CD4-positive, alpha-beta T cell (primary cell): ENCODE results near the gene FNBP1L. TPM values are rescaled to one million over a fixed set of nuclear protein-coding genes. Genes with fewer than 3 reads are reported as not detected.

Experiments
- ATAC-seq: fragments of 200-7000 bp; cut with Tn5 transposase; one replicate; pipeline ENCODE4 v1.10.0; 2022; ENCODE audit warnings: mild to moderate bottlenecking; ENCODE audit not compliant: poor library complexity
- CTCF ChIA-PET: fragments of 350-600 bp; sonication (Branson Sonifier 250); formaldehyde crosslinking; loops from one replicate; lab custom pipeline; 2021; ENCODE audit warnings: antibody characterized with exemption, inconsistent platforms; lab: Charles Lee
- POLR2A ChIA-PET: fragments of 350-600 bp; sonication (Branson Sonifier 250); formaldehyde crosslinking; loops from one replicate; lab custom pipeline; 2021; ENCODE audit warnings: antibody characterized with exemption, inconsistent platforms; lab: Charles Lee
- DNase-seq, 14 experiments: peaks; one replicate each; pipeline ENCODE4 v3.0.0-alpha.2; 2013 to 2020; ENCODE audit warnings: mixed read lengths in 2 of 14
- H3K27ac ChIP-seq, 2 donors: one replicate each; pipeline versions ENCODE4 v1.5.1 to v1.7.0; 2013; ENCODE audit warnings: low read length in 2 of 2, low read depth in 1 of 2, mild to moderate bottlenecking in 1 of 2
- H3K27me3 ChIP-seq, 2 experiments: 1 replicate in 1 of 2; 2 replicates in 1 of 2; pipeline versions ENCODE4 v1.6.1 to v1.7.0; 2013; ENCODE audit warnings: low read length in 2 of 2, control low read depth in 1 of 2, mild to moderate bottlenecking in 1 of 2, moderate library complexity in 1 of 2; ENCODE audit not compliant: insufficient read depth in 2 of 2, control insufficient read depth in 1 of 2
- H3K36me3 ChIP-seq: one replicate; pipeline ENCODE4 v1.6.1; 2013; ENCODE audit warnings: low read length, control low read depth; ENCODE audit not compliant: insufficient read depth
- H3K4me1 ChIP-seq: one replicate; pipeline ENCODE4 v1.6.1; 2013; ENCODE audit warnings: low read length, control low read depth; ENCODE audit not compliant: insufficient read depth
- H3K4me3 ChIP-seq: one replicate; pipeline ENCODE4 v1.5.1; 2013; ENCODE audit warnings: mild to moderate bottlenecking, low read length, moderate library complexity
- H3K9me3 ChIP-seq, 2 experiments: 1 replicate in 1 of 2; 2 replicates in 1 of 2; pipeline versions ENCODE4 v1.6.1 to v1.7.0; 2013; ENCODE audit warnings: low read length in 2 of 2, mild to moderate bottlenecking in 2 of 2, control low read depth in 1 of 2, moderate library complexity in 1 of 2; ENCODE audit not compliant: control insufficient read depth in 1 of 2, insufficient read depth in 1 of 2
- H3K27ac Mint-ChIP-seq: one replicate; pipeline ENCODE4 v1.8.0; 2020; ENCODE audit warnings: mixed read lengths
- H3K27me3 Mint-ChIP-seq: one replicate; pipeline ENCODE4 v1.8.0; 2021; ENCODE audit warnings: mixed read lengths
- H3K36me3 Mint-ChIP-seq: one replicate; pipeline ENCODE4 v1.8.0; 2021; ENCODE audit warnings: low read depth, mixed read lengths
- H3K4me1 Mint-ChIP-seq: one replicate; pipeline ENCODE4 v1.8.0; 2021; ENCODE audit warnings: low read depth, mixed read lengths
- H3K4me3 Mint-ChIP-seq: one replicate; pipeline ENCODE4 v1.8.0; 2020; ENCODE audit warnings: mild to moderate bottlenecking, mixed read lengths
- H3K9me3 Mint-ChIP-seq: one replicate; pipeline ENCODE4 v1.8.0; 2020; ENCODE audit warnings: mixed read lengths
- CTCF ChIP-seq: fragments of 200-600 bp; IDR thresholded peaks from one replicate; pipeline ENCODE4 v1.8.0; 2022; ENCODE audit warnings: antibody characterized with exemption, mild to moderate bottlenecking
- intact Hi-C, 2 experiments: fragments of 100-400 bp; cut with DNase I in 1 of 2; cut with micrococcal nuclease in 1 of 2; formaldehyde crosslinking; loops; one replicate each; pipeline versions ENCODE4 v1.15.1 to v1.9.0; 2023 to 2025; cut with DNase I, micrococcal nuclease
- total RNA-seq, 174 experiments: library from RNA in 2 of 174; stranded (reverse) in 2 of 174; gene quantifications; one replicate each; pipeline ENCODE4 v1.2.3 and lab custom pipeline; 2021 to 2026

The FNBP1L gene
- total RNA-seq, 2 experiments from 2014 or later = 1.1 TPM

GRCh38 chr1:93411000-93411399, 36.9 kb upstream of the FNBP1L start:
- Histone ChIP-seq H3K9me3 (peaks cover 0 to 18% of the 10 kb centered on the region in 2 experiments), H3K27ac (no peak overlapping the region), H3K27me3 (peaks cover 0 to 4% of the 10 kb centered on the region in 2 experiments), H3K36me3 (no peaks in the 10 kb centered on the region), H3K4me1 (no peaks in the 10 kb centered on the region), H3K4me3 (no peak overlapping the region)
- no peaks in the 10 kb centered on the region for H3K36me3 Mint-ChIP-seq
- H3K4me3 Mint-ChIP-seq = no peak overlapping the region
- ChIA-PET POLR2A (interaction anchor here (0.7 kb wide), 1 partner anchor 925 kb away, joined by 3 read pairs; no protein-coding TSS in a partner anchor), CTCF (no interaction called here)
- no peak for ATAC-seq
- DNase-seq = no peak
- no peaks in the 10 kb centered on the region for H3K4me1 Mint-ChIP-seq
- intact Hi-C loops = no loop called here
- TF ChIP-seq CTCF = no peak
- peaks cover 3% of the 10 kb centered on the region for H3K9me3 Mint-ChIP-seq
- no peak overlapping the region for H3K27ac Mint-ChIP-seq
- H3K27me3 Mint-ChIP-seq = peaks cover 4% of the 10 kb centered on the region

- no peak overlapping the region for H3K4me3 ChIP-seq
- H3K4me1 ChIP-seq = no peaks in the 10 kb centered on the region
- no peak overlapping the region for H3K27ac Mint-ChIP-seq
- no peaks in the 10 kb centered on the region for H3K4me1 Mint-ChIP-seq
- ChIA-PET POLR2A (no interaction called here), CTCF (no interaction called here)
- no peak overlapping the region for H3K27ac ChIP-seq
- H3K36me3 ChIP-seq = no peaks in the 10 kb centered on the region
- intact Hi-C loops = no loop called here
- H3K9me3 ChIP-seq = no peaks in the 10 kb centered on the region
- no peak for ATAC-seq
- H3K4me3 Mint-ChIP-seq = no peak overlapping the region
- no peaks in the 10 kb centered on the region for H3K27me3 ChIP-seq
- no peak for DNase-seq
- H3K36me3 Mint-ChIP-seq = no peaks in the 10 kb centered on the region
- peaks cover 8% of the 10 kb centered on the region for H3K27me3 Mint-ChIP-seq
- no peak for TF ChIP-seq CTCF
- no peaks in the 10 kb centered on the region for H3K9me3 Mint-ChIP-seq
Measured at GRCh38 chr1:93414749-93415148, 33.2 kb upstream of the FNBP1L start.

- no peak for ATAC-seq
Measured at GRCh38 chr1:93415296-93415695, 32.6 kb upstream of the FNBP1L start.

More at GRCh38 chr1:93415296-93415695, 32.6 kb upstream of the FNBP1L start:
- Mint-ChIP-seq H3K4me3 (no peak overlapping the region), H3K4me1 (no peaks in the 10 kb centered on the region), H3K27ac (no peak overlapping the region), H3K36me3 (no peaks in the 10 kb centered on the region), H3K27me3 (peaks cover 8% of the 10 kb centered on the region), H3K9me3 (no peaks in the 10 kb centered on the region)
- H3K4me1 ChIP-seq = no peaks in the 10 kb centered on the region
- no peaks in the 10 kb centered on the region for H3K9me3 ChIP-seq
- no peaks in the 10 kb centered on the region for H3K27me3 ChIP-seq
- POLR2A ChIA-PET = no interaction called here
- no peak for DNase-seq
- no peaks in the 10 kb centered on the region for H3K36me3 ChIP-seq
- H3K27ac ChIP-seq = no peak overlapping the region
- TF ChIP-seq CTCF = no peak
- CTCF ChIA-PET = no interaction called here
- intact Hi-C loops = no loop called here
- H3K4me3 ChIP-seq = no peak overlapping the region
